HL-60 (cell line): ENCODE results near the gene UGT2B10.

Source experiments
- DNase-seq, 2 experiments: peaks; one replicate each; pipeline ENCODE4 v3.0.0-alpha.2; 2010 to 2020; ENCODE audit warnings: low read depth in 1 of 2, low spot score in 1 of 2
- H3K27ac ChIP-seq: fragments of 250-450 bp; sonication (Bioruptor Pico); replicated peaks from 2 replicates; pipeline ENCODE4 v1.5.1; 2020; ENCODE audit warnings: mild to moderate bottlenecking, moderate library complexity
- H3K27me3 ChIP-seq: fragments of 250-450 bp; sonication (Bioruptor Pico); 2 replicates; pipeline ENCODE4 v1.5.1; 2021; ENCODE audit warnings: mild to moderate bottlenecking, moderate library complexity; ENCODE audit not compliant: insufficient read depth, poor library complexity, severe bottlenecking
- H3K4me3 ChIP-seq: replicated peaks from 2 replicates; pipeline ENCODE4 v1.5.1; 2011; ENCODE audit warnings: mild to moderate bottlenecking, control low read depth, low read length; ENCODE audit not compliant: insufficient read depth
- GABPA ChIP-seq: IDR thresholded peaks from 2 replicates; pipeline ENCODE4 v1.6.1; 2012; ENCODE audit warnings: low read depth
- POLR2AphosphoS5 ChIP-seq: IDR thresholded peaks from 2 replicates; pipeline ENCODE4 v1.6.1; 2012; ENCODE audit warnings: low read depth
- REST ChIP-seq: IDR thresholded peaks from 2 replicates; pipeline ENCODE4 v1.6.1; 2012; ENCODE audit warnings: low read depth; ENCODE audit not compliant: insufficient replicate concordance
- SPI1 ChIP-seq: IDR thresholded peaks from 2 replicates; pipeline ENCODE4 v1.6.1; 2012; ENCODE audit warnings: low read depth, mild to moderate bottlenecking, borderline replicate concordance
- TF ChIP-seq, protein P1 (sequence below): IDR thresholded peaks from one replicate; pipeline ENCODE4 v1.5.1; 2011; ENCODE audit warnings: low read length, control low read depth, inconsistent platforms; ENCODE audit not compliant: insufficient read depth

Gene UGT2B10

DNA sequence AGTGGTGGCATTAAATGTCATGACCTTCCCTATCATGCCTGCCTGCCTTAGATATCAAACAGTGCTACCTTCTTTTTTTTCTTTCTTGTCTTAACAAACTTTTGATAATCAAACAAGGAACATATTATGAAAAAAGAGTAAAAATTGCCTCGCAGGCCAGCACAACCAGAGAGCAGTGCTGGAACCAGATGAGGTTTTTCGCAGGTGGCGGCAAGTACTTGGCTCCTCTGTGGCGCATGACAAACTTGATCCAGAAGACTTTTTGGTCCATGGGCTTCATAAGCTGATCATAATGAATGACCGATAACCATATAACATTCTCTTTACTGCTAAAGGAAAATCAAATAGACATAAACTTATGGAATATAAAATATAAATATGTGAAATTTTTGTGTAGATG lies 61.8 kb downstream of the UGT2B10 start:
- H3K27ac ChIP-seq, result no peak overlapping the region
- H3K27me3 ChIP-seq, result no peaks in the 10 kb centered on the region
- TF ChIP-seq REST (no peak), POLR2AphosphoS5 (no peak), GABPA (no peak), SPI1 (no peak)
- TF ChIP-seq, protein P1, sequence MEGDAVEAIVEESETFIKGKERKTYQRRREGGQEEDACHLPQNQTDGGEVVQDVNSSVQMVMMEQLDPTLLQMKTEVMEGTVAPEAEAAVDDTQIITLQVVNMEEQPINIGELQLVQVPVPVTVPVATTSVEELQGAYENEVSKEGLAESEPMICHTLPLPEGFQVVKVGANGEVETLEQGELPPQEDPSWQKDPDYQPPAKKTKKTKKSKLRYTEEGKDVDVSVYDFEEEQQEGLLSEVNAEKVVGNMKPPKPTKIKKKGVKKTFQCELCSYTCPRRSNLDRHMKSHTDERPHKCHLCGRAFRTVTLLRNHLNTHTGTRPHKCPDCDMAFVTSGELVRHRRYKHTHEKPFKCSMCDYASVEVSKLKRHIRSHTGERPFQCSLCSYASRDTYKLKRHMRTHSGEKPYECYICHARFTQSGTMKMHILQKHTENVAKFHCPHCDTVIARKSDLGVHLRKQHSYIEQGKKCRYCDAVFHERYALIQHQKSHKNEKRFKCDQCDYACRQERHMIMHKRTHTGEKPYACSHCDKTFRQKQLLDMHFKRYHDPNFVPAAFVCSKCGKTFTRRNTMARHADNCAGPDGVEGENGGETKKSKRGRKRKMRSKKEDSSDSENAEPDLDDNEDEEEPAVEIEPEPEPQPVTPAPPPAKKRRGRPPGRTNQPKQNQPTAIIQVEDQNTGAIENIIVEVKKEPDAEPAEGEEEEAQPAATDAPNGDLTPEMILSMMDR, result no peak
- no peak for DNase-seq
- no peak overlapping the region for H3K4me3 ChIP-seq

GRCh38 chr4:68878048-68878447 lies 62.3 kb downstream of the UGT2B10 start:
- Histone ChIP-seq H3K27ac (no peak overlapping the region), H3K4me3 (no peak overlapping the region), H3K27me3 (no peaks in the 10 kb centered on the region)
- TF ChIP-seq POLR2AphosphoS5 (no peak), SPI1 (no peak), GABPA (no peak), REST (no peak)
- TF ChIP-seq, protein P1, result no peak
- DNase-seq, result no peak
